Spleen (tissue), 7 donors: ENCODE results near the gene FBXO40.
"Not testable (repeated sequence)": the region's sequence is repeated elsewhere in the genome, so short reads cannot be mapped to it uniquely, and the experiment has no call there.

Experiments
- POLR2A ChIP-seq, 3 donors: fragments of 450-650 bp; IDR thresholded peaks; one replicate each; pipeline ENCODE4 v1.5.1; 2017; ENCODE audit warnings: antibody characterized with exemption in 3 of 3, mild to moderate bottlenecking in 1 of 3
- TF ChIP-seq, protein P1 (sequence below), 11 experiments: fragments of 200-600 bp in 7 of 11; fragments of 450-650 bp in 4 of 11; sonication (generic) in 4 of 11; IDR thresholded peaks in 8 of 11; conservative IDR thresholded peaks in 3 of 11; 1 replicate in 7 of 11; 2 replicates in 4 of 11; pipeline versions ENCODE4 v1.4.0 to v1.8.0; 2016 to 2021; ENCODE audit warnings: antibody characterized with exemption in 11 of 11, inconsistent platforms in 4 of 11, mild to moderate bottlenecking in 1 of 11
- donor health status: DM: no; HTN: no; CAD: no; lungs with moderate emphysema.
- donor health status: DM: no; HTN: no; CAD: no.
- donor health status: DM: no; HTN: no; CAD: no.

DNA sequence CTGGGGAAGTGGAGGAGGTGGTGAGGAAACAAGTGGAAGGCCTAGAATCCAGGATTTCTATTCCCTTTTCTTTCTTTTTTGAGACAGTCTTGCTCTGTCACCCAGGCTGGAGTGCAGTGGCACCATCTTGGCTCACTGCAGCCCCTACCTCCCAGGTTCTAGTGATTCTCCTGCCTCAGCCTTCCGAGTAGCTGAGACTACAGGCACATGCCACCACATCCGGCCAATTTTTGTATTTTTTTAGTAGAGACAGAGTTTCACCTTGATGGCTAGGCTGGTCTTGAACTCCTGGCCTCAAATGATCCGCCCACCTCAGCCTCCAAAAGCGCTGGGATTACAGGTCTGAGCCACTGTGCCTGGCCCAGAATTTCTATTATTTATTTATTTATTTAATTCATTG lies 627 bp downstream of the FBXO40 start:
- TF ChIP-seq, protein P1, sequence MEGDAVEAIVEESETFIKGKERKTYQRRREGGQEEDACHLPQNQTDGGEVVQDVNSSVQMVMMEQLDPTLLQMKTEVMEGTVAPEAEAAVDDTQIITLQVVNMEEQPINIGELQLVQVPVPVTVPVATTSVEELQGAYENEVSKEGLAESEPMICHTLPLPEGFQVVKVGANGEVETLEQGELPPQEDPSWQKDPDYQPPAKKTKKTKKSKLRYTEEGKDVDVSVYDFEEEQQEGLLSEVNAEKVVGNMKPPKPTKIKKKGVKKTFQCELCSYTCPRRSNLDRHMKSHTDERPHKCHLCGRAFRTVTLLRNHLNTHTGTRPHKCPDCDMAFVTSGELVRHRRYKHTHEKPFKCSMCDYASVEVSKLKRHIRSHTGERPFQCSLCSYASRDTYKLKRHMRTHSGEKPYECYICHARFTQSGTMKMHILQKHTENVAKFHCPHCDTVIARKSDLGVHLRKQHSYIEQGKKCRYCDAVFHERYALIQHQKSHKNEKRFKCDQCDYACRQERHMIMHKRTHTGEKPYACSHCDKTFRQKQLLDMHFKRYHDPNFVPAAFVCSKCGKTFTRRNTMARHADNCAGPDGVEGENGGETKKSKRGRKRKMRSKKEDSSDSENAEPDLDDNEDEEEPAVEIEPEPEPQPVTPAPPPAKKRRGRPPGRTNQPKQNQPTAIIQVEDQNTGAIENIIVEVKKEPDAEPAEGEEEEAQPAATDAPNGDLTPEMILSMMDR (IDR thresholded peaks at IDR 0.05 in 8 of 11, conservative IDR thresholded peaks at IDR 0.05 in 3 of 11): not testable (repeated sequence)
- TF ChIP-seq POLR2A (IDR thresholded peaks at IDR 0.05): not testable (repeated sequence)
